HG03457 (cell line): ENCODE results near the gene BUB1B.

Experiments used
- ATAC-seq: cut with Tn5 transposase; IDR thresholded peaks from one replicate; pipeline ENCODE4 v1.9.1; 2021; ENCODE audit warnings: moderate number of reproducible peaks; ENCODE audit not compliant: unreplicated experiment

BUB1B gene

GRCh38 chr15:40252438-40253166 lies 91.7 kb downstream of the BUB1B start:
- ATAC-seq: no peak

GRCh38 chr15:40253167-40253790 lies 92.4 kb downstream of the BUB1B start:
- ATAC-seq: no peak

- ATAC-seq: no peak
These were observed 93.6 kb downstream of the BUB1B start for GRCh38 chr15:40254452-40254851.

- ATAC-seq: no peak
These were observed 94.2 kb downstream of the BUB1B start for GRCh38 chr15:40255033-40255432.

GRCh38 chr15:40256638-40257235 lies 95.9 kb downstream of the BUB1B start:
- no peak for ATAC-seq

GRCh38 chr15:40257656-40258450 lies 97.0 kb downstream of the BUB1B start:
- no peak for ATAC-seq

GRCh38 chr15:40258544-40258943 lies 97.7 kb downstream of the BUB1B start:
- no peak for ATAC-seq

GRCh38 chr15:40259021-40259420 lies 98.2 kb downstream of the BUB1B start:
- ATAC-seq: no peak

GRCh38 chr15:40263024-40263754 lies 102.3 kb downstream of the BUB1B start:
- no peak for ATAC-seq

- no peak for ATAC-seq
These were observed 103.7 kb downstream of the BUB1B start for GRCh38 chr15:40264321-40265153.

GRCh38 chr15:40265355-40265754 lies 104.5 kb downstream of the BUB1B start:
- no peak for ATAC-seq

- ATAC-seq: no peak
These were observed 105.0 kb downstream of the BUB1B start for GRCh38 chr15:40265875-40266274.

GRCh38 chr15:40266828-40267304 lies 106.0 kb downstream of the BUB1B start:
- no peak for ATAC-seq

- ATAC-seq: no peak
These were observed 106.8 kb downstream of the BUB1B start for GRCh38 chr15:40267670-40268069.

GRCh38 chr15:40269604-40270003 lies 108.7 kb downstream of the BUB1B start:
- no peak for ATAC-seq

- no peak for ATAC-seq
These were observed 109.6 kb downstream of the BUB1B start for GRCh38 chr15:40270246-40270995.
